ENCODE measurements around the gene KIDINS220. TPM values are rescaled to one million over a fixed set of nuclear protein-coding genes. Genes with fewer than 3 reads are reported as not detected.

Gene KIDINS220
- polyA plus RNA-seq, 1 donor from 2014 or later, result 329 TPM

- H3K9me3 ChIP-seq (ENCODE audit: low read length), result no peaks in the 10 kb centered on the region
- no peak overlapping the region for H3K4me2 ChIP-seq (ENCODE audit: low read length)
- H3K27ac ChIP-seq (ENCODE audit: low read length), result no peak overlapping the region
- TF ChIP-seq EZH2 (IDR thresholded peaks at IDR 0.05; ENCODE audit: borderline replicate concordance, insufficient read depth, low read length, poor library complexity, severe bottlenecking) (no peak), RAD21 (conservative IDR thresholded peaks at IDR 0.05) (no peak), EP300 (conservative IDR thresholded peaks at IDR 0.05; ENCODE audit: poor library complexity, severe bottlenecking) (no peak), REST (IDR thresholded peaks at IDR 0.05; ENCODE audit: borderline replicate concordance) (no peak), SMC3 (conservative IDR thresholded peaks at IDR 0.05; ENCODE audit: poor library complexity) (no peak), POLR2AphosphoS5 (IDR thresholded peaks at IDR 0.05) (no peak), TAF1 (IDR thresholded peaks at IDR 0.05; ENCODE audit: low read depth) (no peak), MXI1 (conservative IDR thresholded peaks at IDR 0.05; ENCODE audit: poor library complexity, severe bottlenecking) (no peak), CTCF (IDR thresholded peaks at IDR 0.05; ENCODE audit: poor library complexity, severe bottlenecking) (no peak)
- no peaks in the 10 kb centered on the region for H3F3A ChIP-seq (ENCODE audit: insufficient read depth, low read length, poor library complexity, severe bottlenecking)
- no peaks in the 10 kb centered on the region for H3K9me2 ChIP-seq (ENCODE audit: insufficient read depth, low read length)
- H3K9ac ChIP-seq (ENCODE audit: low read length), result no peak overlapping the region
- H3K36me3 ChIP-seq (ENCODE audit: insufficient read depth, low read length), result no peaks in the 10 kb centered on the region
- H3K79me2 ChIP-seq (replicated peaks; ENCODE audit: insufficient read depth, low read length), result no peaks in the 10 kb centered on the region
- H4K20me1 ChIP-seq (ENCODE audit: insufficient read depth), result no peaks in the 10 kb centered on the region
- H2AFZ ChIP-seq (ENCODE audit: low read depth, low read length), result no peak overlapping the region
- H3K27me3 ChIP-seq (ENCODE audit: insufficient read depth, low read depth, low read length), result no peaks in the 10 kb centered on the region
- no peak overlapping the region for H3K4me3 ChIP-seq (ENCODE audit: low read length)
Measured at GRCh38 chr2:8709611-8710010, 127.8 kb downstream of the KIDINS220 start.

GRCh38 chr2:8704906-8705305 lies 132.5 kb downstream of the KIDINS220 start:
- TF ChIP-seq EZH2 (IDR thresholded peaks at IDR 0.05; ENCODE audit: borderline replicate concordance, insufficient read depth, low read length, poor library complexity, severe bottlenecking) (no peak), MXI1 (conservative IDR thresholded peaks at IDR 0.05; ENCODE audit: poor library complexity, severe bottlenecking) (no peak), POLR2AphosphoS5 (IDR thresholded peaks at IDR 0.05) (no peak), CTCF (IDR thresholded peaks at IDR 0.05; ENCODE audit: poor library complexity, severe bottlenecking) (no peak), TAF1 (IDR thresholded peaks at IDR 0.05; ENCODE audit: low read depth) (no peak)
- H3K36me3 ChIP-seq (ENCODE audit: insufficient read depth, low read length), result no peaks in the 10 kb centered on the region
- H3K9me2 ChIP-seq (ENCODE audit: insufficient read depth, low read length), result no peaks in the 10 kb centered on the region
- no peak overlapping the region for H3K4me3 ChIP-seq (ENCODE audit: low read length)
- H3F3A ChIP-seq (ENCODE audit: insufficient read depth, low read length, poor library complexity, severe bottlenecking), result no peaks in the 10 kb centered on the region
- no peaks in the 10 kb centered on the region for H3K27me3 ChIP-seq (ENCODE audit: insufficient read depth, low read depth, low read length)
- H3K79me2 ChIP-seq (replicated peaks; ENCODE audit: insufficient read depth, low read length), result no peaks in the 10 kb centered on the region
- no peaks in the 10 kb centered on the region for H3K9me3 ChIP-seq (ENCODE audit: low read length)
- H3K9ac ChIP-seq (ENCODE audit: low read length), result no peak overlapping the region
- no peaks in the 10 kb centered on the region for H4K20me1 ChIP-seq (ENCODE audit: insufficient read depth)
- no peak overlapping the region for H3K4me2 ChIP-seq (ENCODE audit: low read length)
- H3K27ac ChIP-seq (ENCODE audit: low read length), result no peak overlapping the region
- no peak overlapping the region for H2AFZ ChIP-seq (ENCODE audit: low read depth, low read length)
